ENCODE data around the gene MALAT1. TPM values are rescaled to one million over a fixed set of nuclear protein-coding genes. Genes with fewer than 3 reads are reported as not detected.

Gene MALAT1
- total and polyA plus RNA-seq, 2 of the 13 experiments (the other 11 are each of a cell fraction or from before 2014, with no cell fraction given) = 143 to 1,237 TPM

GRCh38 chr11:65477149-65477965, 21.5 kb upstream of the MALAT1 start (continued):
- TF ChIP-seq THYN1 (CRISPR knock-in tag; IDR thresholded peaks at IDR 0.05; ENCODE audit: borderline replicate concordance, low read depth) = no peak
- peak; percentile 61; the same call in 1 of the 2 replicates for TF ChIP-seq THAP8 (CRISPR knock-in tag; IDR thresholded peaks at IDR 0.05; ENCODE audit: borderline replicate concordance)
- no peak for TF ChIP-seq ZBTB25 (CRISPR knock-in tag; IDR thresholded peaks at IDR 0.05)
- TF ChIP-seq ZNF557 (CRISPR knock-in tag; IDR thresholded peaks at IDR 0.05) = 0 out of 2 replicates have a peak, but pooled peaks have one; percentile 59
- TF ChIP-seq KLF13 (CRISPR knock-in tag; IDR thresholded peaks at IDR 0.05) = no peak
- TF ChIP-seq ZNF121 (CRISPR knock-in tag; IDR thresholded peaks at IDR 0.05) = no peak
- TF ChIP-seq ZNF44 (CRISPR knock-in tag; IDR thresholded peaks at IDR 0.05) = peak; percentile 20; the same call in 1 of the 2 replicates
- peak; percentile 34 for TF ChIP-seq ISL2 (CRISPR knock-in tag; IDR thresholded peaks at IDR 0.05)
- TF ChIP-seq ZMAT3 (CRISPR knock-in tag; conservative IDR thresholded peaks at IDR 0.05) = no peak
- no peak for TF ChIP-seq SMARCC2 (IDR thresholded peaks at IDR 0.05)
- TF ChIP-seq ZNF136 (CRISPR knock-in tag; IDR thresholded peaks at IDR 0.05; ENCODE audit: low read depth) = no peak
- TF ChIP-seq NFKB2 (CRISPR knock-in tag; IDR thresholded peaks at IDR 0.05; ENCODE audit: borderline replicate concordance) = peak; percentile 81; the same call in 1 of the 2 replicates
- no peak; the same call in 1 of the 2 replicates for TF ChIP-seq GATAD2A (CRISPR knock-in tag; IDR thresholded peaks at IDR 0.05)
- TF ChIP-seq ARNT2 (CRISPR knock-in tag; IDR thresholded peaks at IDR 0.05; ENCODE audit: low read depth) = peak; percentile 84
- TF ChIP-seq FOXC1 (CRISPR knock-in tag; IDR thresholded peaks at IDR 0.05; ENCODE audit: borderline replicate concordance) = peak; percentile 67; the same call in 1 of the 2 replicates
- peak; percentile 69 for TF ChIP-seq ZBTB4 (CRISPR knock-in tag; IDR thresholded peaks at IDR 0.05; ENCODE audit: borderline replicate concordance)
- no peak for TF ChIP-seq NFE2 (CRISPR knock-in tag; IDR thresholded peaks at IDR 0.05)
- no peak for TF ChIP-seq ZUFSP (CRISPR knock-in tag; IDR thresholded peaks at IDR 0.05; ENCODE audit: borderline replicate concordance)
- peak; percentile 60; the same call in 1 of the 2 replicates for TF ChIP-seq ZNF574 (CRISPR knock-in tag; IDR thresholded peaks at IDR 0.05)

All from HepG2 (cell line).